Gastrocnemius medialis (tissue), 4 donors: Measurements from ENCODE around the gene CORT. TPM values are rescaled to one million over a fixed set of nuclear protein-coding genes. Genes with fewer than 3 reads are reported as not detected.
A peak's percentile ranks its signal among the peaks of the same experiment; 100 is the strongest.

Experiments used
- ATAC-seq, 2 donors: fragments of 150-250 bp; one replicate each; pipeline ENCODE4 v1.9.1; 2016
- DNase-seq, 2 donors: peaks; one replicate each; pipeline ENCODE4 v3.0.0-alpha.2; 2019
- H3K27ac ChIP-seq, 4 donors: fragments of 200-600 bp; sonication (generic); 1 replicate in 1 of 4; 2 replicates in 3 of 4; pipeline ENCODE4 v1.5.1; 2016 to 2018; ENCODE audit warnings: mild to moderate bottlenecking in 2 of 4, moderate library complexity in 1 of 4
- H3K27me3 ChIP-seq, 3 donors: fragments of 200-600 bp; sonication (generic) in 2 of 3; 1 replicate in 1 of 3; 2 replicates in 2 of 3; pipeline versions ENCODE4 v1.5.1 to v1.6.0; 2016 to 2019; ENCODE audit warnings: mild to moderate bottlenecking in 1 of 3, moderate library complexity in 1 of 3
- H3K36me3 ChIP-seq, 2 donors: fragments of 200-600 bp; sonication (generic) in 1 of 2; one replicate each; pipeline ENCODE4 v1.5.1; 2017 to 2018
- H3K4me1 ChIP-seq, 2 donors: fragments of 200-600 bp; sonication (generic) in 1 of 2; one replicate each; pipeline ENCODE4 v1.5.1; 2016 to 2017; ENCODE audit warnings: mild to moderate bottlenecking in 2 of 2
- H3K4me3 ChIP-seq, 4 donors: fragments of 200-600 bp; sonication (generic) in 3 of 4; 1 replicate in 1 of 4; 2 replicates in 3 of 4; pipeline ENCODE4 v1.5.1; 2016 to 2019; ENCODE audit warnings: mild to moderate bottlenecking in 2 of 4
- H3K9me3 ChIP-seq, 3 donors: fragments of 200-600 bp; sonication (generic) in 2 of 3; 1 replicate in 1 of 3; 2 replicates in 2 of 3; pipeline ENCODE4 v1.5.1; 2016 to 2019
- CTCF ChIP-seq, 5 experiments: fragments of 450-650 bp in 3 of 5; fragments of 200-600 bp in 2 of 5; sonication (generic) in 2 of 5; IDR thresholded peaks in 4 of 5; conservative IDR thresholded peaks in 1 of 5; 1 replicate in 4 of 5; 2 replicates in 1 of 5; pipeline ENCODE4 v1.5.1; 2016 to 2019; ENCODE audit warnings: antibody characterized with exemption in 5 of 5, mild to moderate bottlenecking in 3 of 5, moderate library complexity in 3 of 5
- POLR2A ChIP-seq, 2 donors: fragments of 450-650 bp; IDR thresholded peaks; one replicate each; pipeline ENCODE4 v1.6.1; 2017; ENCODE audit warnings: antibody characterized with exemption in 2 of 2, mild to moderate bottlenecking in 2 of 2, moderate library complexity in 2 of 2
- in situ Hi-C, 4 donors: fragments of 200-750 bp; cut with MboI; loops; one replicate each; pipeline versions ENCODE4 v1.15.0 to v1.8.0; 2017; ENCODE audit warnings: low sequenced_read_pairs in 4 of 4
- intact Hi-C: fragments of 100-400 bp; cut with DNase I; formaldehyde crosslinking; loops from one replicate; pipeline ENCODE4 v1.15.1; 2023; ENCODE audit warnings: low total_unique reads
- total RNA-seq, 4 donors: library from RNA; depleted of rRNA; stranded (reverse); fragments of >200 nt; gene quantifications; one replicate each; pipeline versions ENCODE4 v1.1.0 to v1.2.3, GENCODE V29; 2016

Gene CORT
- total RNA-seq, 4 donors from 2014 or later, result 0.46 TPM; not detected in 3

GRCh38 chr1:10457875-10458274 is 8.0 kb downstream of the CORT start:
- Histone ChIP-seq H3K27me3 (no peaks in the 10 kb centered on the region), H3K36me3 (peaks cover 0 to 24% of the 10 kb centered on the region in 2 donors), H3K9me3 (no peaks in the 10 kb centered on the region), H3K4me1 (no peaks in the 10 kb centered on the region), H3K27ac (no peak overlapping the region), H3K4me3 (no peak overlapping the region)
- no peak for TF ChIP-seq CTCF (IDR thresholded peaks at IDR 0.05 in 4 of 5, conservative IDR thresholded peaks at IDR 0.05 in 1 of 5)
- TF ChIP-seq POLR2A (IDR thresholded peaks at IDR 0.05), result no peak
- DNase-seq, result no peak
- intact Hi-C loops, result no loop called here
- ATAC-seq, result no peak
- in situ Hi-C loops, result no loop called here

- no peaks in the 10 kb centered on the region for H3K27me3 ChIP-seq
- in situ Hi-C loops, result no loop called here
- intact Hi-C loops, result no loop called here
- H3K4me1 ChIP-seq, result no peaks in the 10 kb centered on the region
- H3K27ac ChIP-seq, result no peak overlapping the region
- no peak for TF ChIP-seq CTCF (IDR thresholded peaks at IDR 0.05 in 4 of 5, conservative IDR thresholded peaks at IDR 0.05 in 1 of 5)
- no peak for TF ChIP-seq POLR2A (IDR thresholded peaks at IDR 0.05)
- DNase-seq, result no peak
- ATAC-seq, result no peak
- no peak overlapping the region for H3K4me3 ChIP-seq
- H3K36me3 ChIP-seq, result peaks cover 0 to 36% of the 10 kb centered on the region in 2 donors
- no peaks in the 10 kb centered on the region for H3K9me3 ChIP-seq
These were observed 9.4 kb downstream of the CORT start for GRCh38 chr1:10459184-10459583.

- ATAC-seq (no peak), DNase-seq (no peak)
- Histone ChIP-seq H3K27ac (no peak overlapping the region), H3K4me1 (peaks cover 7 to 8% of the 10 kb centered on the region in 2 donors), H3K4me3 (no peak overlapping the region), H3K27me3 (no peaks in the 10 kb centered on the region), H3K36me3 (peaks cover 0 to 70% of the 10 kb centered on the region in 2 donors), H3K9me3 (no peaks in the 10 kb centered on the region)
- in situ Hi-C loops, result no loop called here
- no peak for TF ChIP-seq POLR2A (IDR thresholded peaks at IDR 0.05)
- intact Hi-C loops, result no loop called here
These were observed 17.2 kb downstream of the CORT start for GRCh38 chr1:10467078-10467477.

- H3K27ac ChIP-seq, result no peak overlapping the region
- H3K27me3 ChIP-seq, result no peaks in the 10 kb centered on the region
- no peaks in the 10 kb centered on the region for H3K9me3 ChIP-seq
- in situ Hi-C loops (no loop called here), intact Hi-C loops (no loop called here)
- peaks cover 0 to 41% of the 10 kb centered on the region in 2 donors for H3K36me3 ChIP-seq
- DNase-seq, result no peak
- no peak overlapping the region for H3K4me3 ChIP-seq
- TF ChIP-seq POLR2A (IDR thresholded peaks at IDR 0.05), result no peak
- TF ChIP-seq CTCF (IDR thresholded peaks at IDR 0.05 in 4 of 5, conservative IDR thresholded peaks at IDR 0.05 in 1 of 5), result no peak
- H3K4me1 ChIP-seq, result peaks cover 16% of the 10 kb centered on the region in 2 donors
- no peak for ATAC-seq
These were observed 20.2 kb downstream of the CORT start for GRCh38 chr1:10470043-10470442.

GRCh38 chr1:10471411-10472219 is 21.8 kb downstream of the CORT start:
- peak overlapping the region; percentile 65 to 84 (median 78) for H3K27ac ChIP-seq
- H3K9me3 ChIP-seq, result no peaks in the 10 kb centered on the region
- H3K36me3 ChIP-seq, result peaks cover 0 to 26% of the 10 kb centered on the region in 2 donors
- TF ChIP-seq POLR2A (IDR thresholded peaks at IDR 0.05) (no peak), CTCF (IDR thresholded peaks at IDR 0.05 in 4 of 5, conservative IDR thresholded peaks at IDR 0.05 in 1 of 5) (no peak)
- peak overlapping the region; percentile 75 to 96 (median 87) for H3K4me3 ChIP-seq
- H3K27me3 ChIP-seq, result no peaks in the 10 kb centered on the region
- DNase-seq (no peak), ATAC-seq (peak; percentile 1 to 2)
- H3K4me1 ChIP-seq, result peaks cover 28 to 29% of the 10 kb centered on the region in 2 donors
- in situ Hi-C loops, result no loop called here
- intact Hi-C loops, result loop anchor here (2.0 kb wide), 1 partner anchor 41 kb away; the partner anchor contains the start of gene CENPS
